Stomach (tissue), 4 donors: ENCODE measurements around the gene RBP7.
"Not testable (repeated sequence)": the region's sequence is repeated elsewhere in the genome, so short reads cannot be mapped to it uniquely, and the experiment has no call there.

Experiments used
- POLR2AphosphoS5 ChIP-seq, 3 donors: sonication (generic); formaldehyde crosslinking; IDR thresholded peaks; one replicate each; pipeline ENCODE4 v1.6.1; 2016; ENCODE audit warnings: antibody characterized with exemption in 3 of 3
- TF ChIP-seq, protein P1 (sequence below), 7 experiments: fragments of 450-650 bp in 4 of 7; fragments of 200-600 bp in 3 of 7; sonication (generic) in 3 of 7; IDR thresholded peaks; one replicate each; pipeline ENCODE4 v1.5.1; 2016 to 2019; ENCODE audit warnings: antibody characterized with exemption in 7 of 7, control low read depth in 2 of 7, mild to moderate bottlenecking in 1 of 7

GRCh38 chr1:10021992-10022391 is 25.0 kb downstream of the RBP7 start:
- TF ChIP-seq, protein P1, sequence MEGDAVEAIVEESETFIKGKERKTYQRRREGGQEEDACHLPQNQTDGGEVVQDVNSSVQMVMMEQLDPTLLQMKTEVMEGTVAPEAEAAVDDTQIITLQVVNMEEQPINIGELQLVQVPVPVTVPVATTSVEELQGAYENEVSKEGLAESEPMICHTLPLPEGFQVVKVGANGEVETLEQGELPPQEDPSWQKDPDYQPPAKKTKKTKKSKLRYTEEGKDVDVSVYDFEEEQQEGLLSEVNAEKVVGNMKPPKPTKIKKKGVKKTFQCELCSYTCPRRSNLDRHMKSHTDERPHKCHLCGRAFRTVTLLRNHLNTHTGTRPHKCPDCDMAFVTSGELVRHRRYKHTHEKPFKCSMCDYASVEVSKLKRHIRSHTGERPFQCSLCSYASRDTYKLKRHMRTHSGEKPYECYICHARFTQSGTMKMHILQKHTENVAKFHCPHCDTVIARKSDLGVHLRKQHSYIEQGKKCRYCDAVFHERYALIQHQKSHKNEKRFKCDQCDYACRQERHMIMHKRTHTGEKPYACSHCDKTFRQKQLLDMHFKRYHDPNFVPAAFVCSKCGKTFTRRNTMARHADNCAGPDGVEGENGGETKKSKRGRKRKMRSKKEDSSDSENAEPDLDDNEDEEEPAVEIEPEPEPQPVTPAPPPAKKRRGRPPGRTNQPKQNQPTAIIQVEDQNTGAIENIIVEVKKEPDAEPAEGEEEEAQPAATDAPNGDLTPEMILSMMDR (IDR thresholded peaks at IDR 0.05): not testable (repeated sequence)
- not testable (repeated sequence) for TF ChIP-seq POLR2AphosphoS5 (IDR thresholded peaks at IDR 0.05)
